Dedifferentiated amniotic fluid mesenchymal stem cell (primary cell): ENCODE data around the gene SLC1A3.

Source experiments
- DNase-seq: peaks from one replicate; pipeline ENCODE4 v3.0.0-alpha.2; 2016; ENCODE audit errors: extremely low spot score

The SLC1A3 gene

DNA sequence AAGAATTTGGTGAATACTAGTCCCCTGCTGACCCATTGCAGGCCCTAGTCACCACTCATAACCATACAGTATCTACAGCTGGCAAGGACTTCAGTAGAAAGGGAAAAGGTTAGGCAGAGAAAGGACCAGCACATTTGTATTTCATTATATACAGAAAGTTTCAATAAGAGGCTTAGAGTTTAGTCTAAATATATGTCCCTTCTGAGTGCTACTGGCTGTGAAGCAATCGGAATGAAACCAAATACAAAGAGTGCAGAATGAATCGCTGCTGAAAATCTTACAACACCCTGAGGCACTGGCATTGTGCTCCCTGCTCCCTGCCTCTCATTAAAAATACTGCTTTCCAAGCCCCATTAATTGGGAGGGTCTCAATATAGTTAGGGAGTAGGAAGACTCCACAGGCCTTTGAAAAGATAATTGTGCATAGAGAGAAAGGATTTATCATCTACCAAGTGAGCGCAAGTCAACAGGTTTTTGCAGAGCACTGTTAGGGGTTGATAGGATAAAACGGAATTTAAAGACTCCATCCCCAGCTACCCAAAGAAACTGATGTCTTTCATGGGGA, 110.8 kb downstream of the SLC1A3 start:
- no peak for DNase-seq

- no peak for DNase-seq
Observed at GRCh38 chr5:36719282-36719681, 112.9 kb downstream of the SLC1A3 start.

- no peak for DNase-seq
Observed at GRCh38 chr5:36720688-36721087, 114.3 kb downstream of the SLC1A3 start.

- no peak for DNase-seq
Observed at GRCh38 chr5:36721664-36722235, 115.3 kb downstream of the SLC1A3 start.

DNA sequence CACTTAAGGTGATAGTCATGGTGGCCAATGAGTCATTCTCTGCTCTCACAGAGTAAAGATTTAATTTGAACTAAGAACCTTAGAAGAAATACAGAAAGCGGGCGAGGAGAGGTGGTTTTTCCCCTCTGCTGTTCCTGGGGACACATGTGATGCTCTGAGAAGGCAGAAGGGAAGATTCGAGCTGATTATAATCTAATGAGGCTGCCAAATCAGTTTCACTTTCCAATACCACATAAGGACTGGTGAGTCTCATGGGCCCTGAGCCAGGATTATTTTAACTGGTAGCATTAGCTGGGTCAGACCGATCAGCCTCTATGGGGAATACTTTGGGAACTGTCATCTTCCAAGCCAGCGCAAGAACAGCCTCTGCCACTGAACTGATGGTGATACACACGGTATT, 116.5 kb downstream of the SLC1A3 start:
- DNase-seq: no peak

DNA sequence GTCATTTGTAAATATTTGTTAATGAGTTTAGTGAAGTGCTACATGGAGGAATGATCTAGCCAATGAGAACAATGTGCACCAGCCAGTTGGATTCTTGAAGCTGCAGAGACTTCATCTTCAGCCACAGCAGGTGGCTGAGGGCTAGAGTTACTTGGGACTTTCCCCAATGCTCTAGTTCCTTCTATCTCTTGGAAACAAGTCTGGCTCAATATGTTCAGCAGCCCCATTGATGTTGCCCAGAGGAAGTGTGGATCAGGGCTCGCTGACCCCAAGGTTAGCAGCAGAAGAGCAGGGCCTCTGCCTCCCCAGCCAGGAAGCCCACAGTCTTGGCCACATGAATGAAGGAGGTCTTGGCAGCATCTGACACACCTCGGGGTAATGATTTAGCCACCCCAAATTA, 117.5 kb downstream of the SLC1A3 start:
- DNase-seq: no peak

- DNase-seq: no peak
Observed at GRCh38 chr5:36724467-36725332, 118.3 kb downstream of the SLC1A3 start.

- DNase-seq: no peak
Observed at GRCh38 chr5:36726317-36726716, 119.9 kb downstream of the SLC1A3 start.

GRCh38 chr5:36726767-36727166, 120.4 kb downstream of the SLC1A3 start:
- no peak for DNase-seq

GRCh38 chr5:36728697-36729543, 122.5 kb downstream of the SLC1A3 start:
- peak; percentile 88 for DNase-seq

DNA sequence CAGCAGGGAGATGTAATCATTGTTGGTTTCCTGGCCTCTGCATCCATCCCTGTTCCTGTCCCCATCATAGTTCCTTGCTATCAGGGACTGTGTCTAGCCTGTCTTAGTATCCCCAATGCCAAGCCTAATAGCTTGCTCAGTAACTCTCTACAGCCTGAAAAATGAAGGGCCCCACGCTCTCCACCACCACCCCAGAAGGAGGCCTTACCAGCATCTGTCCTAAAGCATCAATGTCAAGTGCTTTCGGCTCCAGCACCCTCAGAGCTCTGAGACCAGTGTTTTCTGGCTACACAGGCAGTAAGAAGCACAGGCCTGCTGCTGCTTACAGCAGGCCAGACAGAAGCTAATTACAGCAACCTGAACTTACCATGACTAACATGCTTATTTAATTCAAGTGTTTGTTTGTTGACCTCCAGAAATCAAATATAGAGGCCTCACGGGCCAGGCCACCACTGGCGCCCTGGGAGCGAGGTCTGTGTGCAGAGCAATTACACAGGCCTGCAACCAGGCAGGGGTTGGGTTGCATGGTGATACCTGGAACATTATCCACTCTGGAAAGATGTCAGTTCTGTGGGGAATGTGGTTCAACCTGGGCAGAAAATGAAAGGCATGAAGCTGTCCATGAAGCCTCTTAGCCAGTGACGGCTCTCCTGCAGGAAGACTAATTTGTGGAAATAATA, 124.3 kb downstream of the SLC1A3 start:
- no peak for DNase-seq

DNA sequence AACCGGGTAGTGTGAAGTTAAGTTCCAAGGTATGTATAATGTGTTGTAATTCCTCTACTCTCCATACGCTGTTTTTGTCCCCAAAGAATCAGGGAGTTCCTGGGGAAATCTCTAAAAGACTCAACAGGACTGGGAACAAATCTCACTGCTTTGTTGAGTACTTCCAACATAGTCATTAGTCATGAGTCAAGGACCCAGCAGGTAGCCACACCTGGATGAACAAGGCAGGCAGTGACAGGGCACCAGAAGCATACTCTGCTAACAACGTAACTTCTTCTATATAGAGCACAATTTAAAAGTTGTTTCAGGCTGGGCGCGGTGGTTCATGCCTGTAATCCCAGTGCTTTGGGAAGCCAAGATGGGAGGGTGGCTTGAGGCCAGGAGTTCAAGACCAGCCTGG, 126.8 kb downstream of the SLC1A3 start:
- no peak for DNase-seq

DNA sequence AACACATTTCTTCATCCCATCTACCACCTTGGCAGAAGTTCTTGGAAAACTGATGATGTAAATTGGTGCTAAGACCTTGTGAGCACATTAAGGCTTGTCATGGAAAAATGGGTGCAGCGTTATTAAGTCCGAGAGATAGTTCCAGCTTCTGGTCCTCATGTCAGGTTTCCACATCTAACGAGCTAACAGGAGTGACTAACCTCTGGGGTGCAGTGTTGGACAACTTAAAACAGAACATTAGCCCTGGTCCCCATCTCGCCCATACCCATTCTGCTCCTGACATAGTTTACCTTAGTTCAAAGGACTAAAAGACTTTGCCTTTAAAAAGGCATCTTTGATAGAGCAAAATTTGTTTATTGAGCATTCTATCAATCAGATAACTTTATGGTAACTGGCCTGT, 128.0 kb downstream of the SLC1A3 start:
- no peak for DNase-seq

DNA sequence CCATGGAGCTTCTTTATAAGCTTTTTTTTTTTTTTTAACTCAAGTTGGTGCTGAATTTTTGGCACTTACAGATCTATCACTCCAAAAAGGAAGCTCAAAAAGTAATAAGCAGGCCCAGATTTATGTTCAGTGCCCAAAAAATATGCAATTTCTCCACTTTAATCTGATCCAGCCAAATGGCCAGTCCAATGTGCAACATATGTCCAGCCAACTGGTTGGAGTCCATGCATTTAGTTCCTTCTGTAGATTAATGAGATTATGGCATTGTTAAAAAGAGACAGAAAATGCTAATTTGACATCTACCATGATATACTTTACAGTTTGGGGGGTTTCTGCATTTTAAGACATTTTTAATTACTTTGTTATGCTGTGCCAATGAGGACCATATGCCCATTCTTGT, 129.5 kb downstream of the SLC1A3 start:
- DNase-seq: no peak
